ENCODE data around the gene CFAP77. TPM values are rescaled to one million over a fixed set of nuclear protein-coding genes. Genes with fewer than 3 reads are reported as not detected.

CFAP77 gene
- polyA plus RNA-seq, 1 donor, result not detected

GRCh38 chr9:132519033-132519432 lies 109.0 kb downstream of the CFAP77 start:
- no peak for DNase-seq

GRCh38 chr9:132520612-132521011 lies 110.6 kb downstream of the CFAP77 start:
- DNase-seq, result no peak

GRCh38 chr9:132525308-132526023 lies 115.5 kb downstream of the CFAP77 start:
- DNase-seq, result no peak

GRCh38 chr9:132531195-132531594 lies 121.2 kb downstream of the CFAP77 start:
- DNase-seq, result no peak

- DNase-seq, result no peak
Observed at GRCh38 chr9:132531710-132532570, 121.9 kb downstream of the CFAP77 start.

GRCh38 chr9:132534832-132535231 lies 124.8 kb downstream of the CFAP77 start:
- no peak for DNase-seq

GRCh38 chr9:132536124-132536523 lies 126.1 kb downstream of the CFAP77 start:
- DNase-seq, result no peak

- no peak for DNase-seq
Observed at GRCh38 chr9:132537352-132537751, 127.3 kb downstream of the CFAP77 start.

GRCh38 chr9:132538071-132538470 lies 128.1 kb downstream of the CFAP77 start:
- no peak for DNase-seq

- no peak for DNase-seq
Observed at GRCh38 chr9:132539096-132539495, 129.1 kb downstream of the CFAP77 start.

- no peak for DNase-seq
Observed at GRCh38 chr9:132541051-132541450, 131.0 kb downstream of the CFAP77 start.

- no peak for DNase-seq
Observed at GRCh38 chr9:132541870-132542830, 132.1 kb downstream of the CFAP77 start.

GRCh38 chr9:132543251-132543650 lies 133.2 kb downstream of the CFAP77 start:
- no peak for DNase-seq

GRCh38 chr9:132543960-132544359 lies 133.9 kb downstream of the CFAP77 start:
- peak; percentile 8 for DNase-seq

- no peak for DNase-seq
Observed at GRCh38 chr9:132545578-132545977, 135.6 kb downstream of the CFAP77 start.

GRCh38 chr9:132546148-132547051 lies 136.4 kb downstream of the CFAP77 start:
- DNase-seq, result peak; percentile 38

GRCh38 chr9:132547052-132547431 lies 137.0 kb downstream of the CFAP77 start:
- DNase-seq, result no peak

GRCh38 chr9:132547436-132547835 lies 137.4 kb downstream of the CFAP77 start:
- no peak for DNase-seq

- no peak for DNase-seq
Observed at GRCh38 chr9:132547976-132548730, 138.1 kb downstream of the CFAP77 start.

GRCh38 chr9:132548751-132549640 lies 139.0 kb downstream of the CFAP77 start:
- no peak for DNase-seq
